ENCODE results near the gene WTIP. TPM values are rescaled to one million over a fixed set of nuclear protein-coding genes. Genes with fewer than 3 reads are reported as not detected.

Gene WTIP
- total RNA-seq, 4 donors from 2014 or later: 14.1 to 22.1 (median 16.7) TPM

DNA sequence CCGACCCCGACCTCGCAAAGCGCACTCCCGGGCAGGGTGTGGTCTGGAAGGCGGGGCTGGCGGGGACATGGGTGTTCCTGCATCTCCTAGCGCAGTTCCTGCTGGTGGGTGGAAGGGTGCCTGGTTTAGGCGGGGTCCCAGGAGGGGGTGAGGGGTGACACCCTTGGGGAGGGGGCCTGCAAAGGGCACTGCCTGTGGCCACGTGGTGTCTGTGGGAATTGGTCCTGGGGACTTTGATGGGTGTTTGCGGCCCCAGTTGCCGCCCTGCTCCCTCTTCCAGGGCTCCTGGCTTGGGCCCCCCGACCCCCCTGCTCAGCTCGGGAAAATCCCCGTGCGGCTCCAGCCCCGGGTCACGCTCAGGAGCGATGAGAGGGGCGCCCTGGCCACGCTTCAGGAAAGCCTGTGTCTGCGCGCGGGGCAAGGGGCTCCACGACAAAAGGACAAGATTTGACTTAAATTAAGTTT is 19.1 kb downstream of the WTIP start:
- TF ChIP-seq, protein P1, sequence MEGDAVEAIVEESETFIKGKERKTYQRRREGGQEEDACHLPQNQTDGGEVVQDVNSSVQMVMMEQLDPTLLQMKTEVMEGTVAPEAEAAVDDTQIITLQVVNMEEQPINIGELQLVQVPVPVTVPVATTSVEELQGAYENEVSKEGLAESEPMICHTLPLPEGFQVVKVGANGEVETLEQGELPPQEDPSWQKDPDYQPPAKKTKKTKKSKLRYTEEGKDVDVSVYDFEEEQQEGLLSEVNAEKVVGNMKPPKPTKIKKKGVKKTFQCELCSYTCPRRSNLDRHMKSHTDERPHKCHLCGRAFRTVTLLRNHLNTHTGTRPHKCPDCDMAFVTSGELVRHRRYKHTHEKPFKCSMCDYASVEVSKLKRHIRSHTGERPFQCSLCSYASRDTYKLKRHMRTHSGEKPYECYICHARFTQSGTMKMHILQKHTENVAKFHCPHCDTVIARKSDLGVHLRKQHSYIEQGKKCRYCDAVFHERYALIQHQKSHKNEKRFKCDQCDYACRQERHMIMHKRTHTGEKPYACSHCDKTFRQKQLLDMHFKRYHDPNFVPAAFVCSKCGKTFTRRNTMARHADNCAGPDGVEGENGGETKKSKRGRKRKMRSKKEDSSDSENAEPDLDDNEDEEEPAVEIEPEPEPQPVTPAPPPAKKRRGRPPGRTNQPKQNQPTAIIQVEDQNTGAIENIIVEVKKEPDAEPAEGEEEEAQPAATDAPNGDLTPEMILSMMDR (IDR thresholded peaks at IDR 0.05): no peak
- TF ChIP-seq POLR2A (IDR thresholded peaks at IDR 0.05): no peak
- Histone ChIP-seq H3K27ac (no peak overlapping the region), H3K36me3 (peaks cover under 1 to 5% of the 10 kb centered on the region in 2 donors), H3K4me3 (replicated peaks in 1 of 3) (no peak overlapping the region), H3K9me3 (no peaks in the 10 kb centered on the region), H3K4me1 (peaks cover 0 to 11% of the 10 kb centered on the region in 2 donors), H3K27me3 (no peaks in the 10 kb centered on the region)
- intact Hi-C loops (cut with DNase I): loop anchor here (10.0 kb wide), 1 partner anchor 214 kb away; no protein-coding TSS in a partner anchor
- DNase-seq: no peak
- WGBS, 2 donors: 58 to 66% methylated on average over 14 to 15 of the region's 25 CpGs

GRCh38 chr19:34501339-34502320 is 20.1 kb downstream of the WTIP start:
- no peaks in the 10 kb centered on the region for H3K36me3 ChIP-seq
- H3K9me3 ChIP-seq: no peaks in the 10 kb centered on the region
- no peak for TF ChIP-seq POLR2A (IDR thresholded peaks at IDR 0.05)
- TF ChIP-seq, protein P1 (IDR thresholded peaks at IDR 0.05): peak; percentile 91 to 99 (median 97)
- intact Hi-C loops (cut with DNase I): loop anchor here (10.0 kb wide), 1 partner anchor 213 kb away; no protein-coding TSS in a partner anchor
- DNase-seq: peak; percentile 85 to 91
- peaks cover 0 to 11% of the 10 kb centered on the region in 2 donors for H3K4me1 ChIP-seq
- H3K27ac ChIP-seq: no peak overlapping the region
- no peak overlapping the region for H3K4me3 ChIP-seq (replicated peaks in 1 of 3)
- H3K27me3 ChIP-seq: no peaks in the 10 kb centered on the region
- 38 to 39% methylated on average over 39 to 40 of the region's 40 CpGs for WGBS, 2 donors

GRCh38 chr19:34502582-34503411 is 21.2 kb downstream of the WTIP start:
- Histone ChIP-seq H3K36me3 (no peaks in the 10 kb centered on the region), H3K27ac (no peak overlapping the region), H3K27me3 (no peaks in the 10 kb centered on the region), H3K4me3 (replicated peaks in 1 of 3) (no peak overlapping the region), H3K4me1 (peaks cover 0 to 11% of the 10 kb centered on the region in 2 donors), H3K9me3 (no peaks in the 10 kb centered on the region)
- intact Hi-C loops (cut with DNase I): loop anchor here (10.0 kb wide), 1 partner anchor 212 kb away; no protein-coding TSS in a partner anchor
- TF ChIP-seq, protein P1 (IDR thresholded peaks at IDR 0.05): no peak
- no peak for TF ChIP-seq POLR2A (IDR thresholded peaks at IDR 0.05)
- 82 to 83% methylated on average over 15 of the region's 15 CpGs for WGBS, 2 donors
- DNase-seq: no peak

DNA sequence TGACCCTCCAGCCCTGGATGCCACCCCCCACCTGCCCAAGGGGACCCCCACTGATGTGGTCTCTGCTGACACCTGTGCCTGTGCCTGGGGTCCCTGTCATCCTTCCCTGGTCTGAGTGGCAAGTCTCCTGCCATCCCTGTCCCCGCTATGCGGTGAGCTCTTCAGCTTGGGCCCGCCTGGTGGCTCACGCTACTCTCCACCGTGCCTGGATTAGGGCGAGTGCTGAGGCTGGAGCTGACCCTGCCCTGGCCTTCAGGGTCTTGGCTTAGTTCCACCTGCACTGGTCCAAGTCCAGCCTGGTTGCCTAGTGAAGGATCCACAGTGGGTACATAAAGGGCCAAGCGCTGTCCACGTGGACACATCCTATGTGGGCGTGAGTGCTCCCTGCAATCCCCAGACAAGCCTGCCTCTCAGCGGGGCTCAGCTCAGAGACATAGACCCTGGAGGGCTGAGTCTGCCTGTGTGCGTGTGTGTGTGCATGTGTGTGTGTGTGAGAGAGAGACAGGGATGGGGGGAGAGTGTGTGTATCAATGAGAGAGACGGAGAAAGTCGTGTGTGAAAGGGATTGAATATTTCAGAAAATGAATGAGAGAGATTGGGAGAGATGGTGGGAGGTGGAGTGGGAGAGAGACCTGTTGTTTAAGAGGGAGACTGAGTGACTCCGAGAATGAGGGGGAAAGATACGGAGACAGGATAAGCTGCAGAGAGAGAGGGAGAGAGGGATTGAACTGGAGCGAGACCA is 22.1 kb downstream of the WTIP start:
- 73 to 75% methylated on average over 7 to 16 of the region's 16 CpGs for WGBS, 2 donors
- Histone ChIP-seq H3K36me3 (no peaks in the 10 kb centered on the region), H3K27me3 (no peaks in the 10 kb centered on the region), H3K4me3 (replicated peaks in 1 of 3) (no peak overlapping the region), H3K27ac (no peak overlapping the region), H3K4me1 (peaks cover 0 to 11% of the 10 kb centered on the region in 2 donors), H3K9me3 (no peaks in the 10 kb centered on the region)
- no peak for DNase-seq
- TF ChIP-seq POLR2A (IDR thresholded peaks at IDR 0.05): no peak
- TF ChIP-seq, protein P1 (IDR thresholded peaks at IDR 0.05): no peak
- intact Hi-C loops (cut with DNase I): loop anchor here (10.0 kb wide), 1 partner anchor 211 kb away; no protein-coding TSS in a partner anchor

All from thyroid gland (tissue), 4 donors.